WTC11 (cell line): ENCODE results near the gene SLC9A3. TPM values are rescaled to one million over a fixed set of nuclear protein-coding genes. Genes with fewer than 3 reads are reported as not detected.

Experiments used
- ATAC-seq: fragments of 200-7000 bp; cut with Tn5 transposase; 2 replicates; pipeline ENCODE4 v1.10.0; 2021; ENCODE audit warnings: mild to moderate bottlenecking, moderate library complexity
- CTCF ChIA-PET: fragments of 300-600 bp; sonication (Branson Sonifier 250); formaldehyde crosslinking; loops from one replicate; lab custom pipeline; 2021; ENCODE audit warnings: antibody characterized with exemption; lab: Charles Lee
- POLR2A ChIA-PET: fragments of 350-600 bp; sonication (Branson Sonifier 250); formaldehyde crosslinking; loops from one replicate; lab custom pipeline; 2021; ENCODE audit warnings: antibody characterized with exemption; lab: Charles Lee
- DNase-seq: peaks from one replicate; pipeline ENCODE4 v3.0.0; 2021; ENCODE audit warnings: low spot score
- H3K27ac Mint-ChIP-seq: 2 replicates; pipeline ENCODE4 v1.8.0; 2021; ENCODE audit warnings: mixed read lengths
- H3K27me3 Mint-ChIP-seq: 2 replicates; pipeline ENCODE4 v1.8.0; 2021; ENCODE audit warnings: low read depth, mild to moderate bottlenecking, moderate library complexity, mixed read lengths
- H3K36me3 Mint-ChIP-seq: 2 replicates; pipeline ENCODE4 v1.8.0; 2021; ENCODE audit warnings: mixed read lengths
- H3K4me1 Mint-ChIP-seq: 2 replicates; pipeline ENCODE4 v1.8.0; 2022; ENCODE audit warnings: mixed read lengths
- H3K4me3 Mint-ChIP-seq: 2 replicates; pipeline ENCODE4 v1.8.0; 2021; ENCODE audit warnings: mild to moderate bottlenecking, moderate library complexity, mixed read lengths
- H3K9me3 Mint-ChIP-seq: 2 replicates; pipeline ENCODE4 v1.8.0; 2021; ENCODE audit warnings: mixed read lengths
- ATF1 ChIP-seq: sonication (generic); formaldehyde crosslinking; IDR thresholded peaks from 2 replicates; pipeline ENCODE4 v1.8.1; 2023; ENCODE audit warnings: mild to moderate bottlenecking, moderate library complexity, missing genetic modification reagents
- ELF4 ChIP-seq: sonication (generic); formaldehyde crosslinking; IDR thresholded peaks from 2 replicates; pipeline ENCODE4 v1.8.1; 2022; ENCODE audit warnings: low read depth, mild to moderate bottlenecking, moderate library complexity, missing genetic modification reagents
- ETV6 ChIP-seq: sonication (generic); formaldehyde crosslinking; IDR thresholded peaks from 2 replicates; pipeline ENCODE4 v1.8.1; 2022; ENCODE audit warnings: mild to moderate bottlenecking, missing genetic modification reagents
- FOXP1 ChIP-seq: sonication (generic); formaldehyde crosslinking; IDR thresholded peaks from 2 replicates; pipeline ENCODE4 v1.8.0; 2022; ENCODE audit warnings: missing genetic modification reagents, mild to moderate bottlenecking, moderate library complexity, borderline replicate concordance
- FOXP4 ChIP-seq: sonication (generic); formaldehyde crosslinking; IDR thresholded peaks from 2 replicates; pipeline ENCODE4 v1.8.0; 2022; ENCODE audit warnings: mild to moderate bottlenecking, missing genetic modification reagents
- GRHL2 ChIP-seq: fragments of 250-450 bp; sonication (Bioruptor Pico); IDR thresholded peaks from 2 replicates; pipeline ENCODE4 v1.8.0; 2022; ENCODE audit warnings: mild to moderate bottlenecking, moderate library complexity; ENCODE audit not compliant: insufficient replicate concordance, severe bottlenecking
- JAZF1 ChIP-seq: fragments of 250-450 bp; sonication (Bioruptor Pico); IDR thresholded peaks from 2 replicates; pipeline ENCODE4 v1.9.0; 2021; ENCODE audit warnings: moderate library complexity, mild to moderate bottlenecking, inconsistent platforms
- JUN ChIP-seq: sonication (generic); formaldehyde crosslinking; IDR thresholded peaks from 2 replicates; pipeline ENCODE4 v1.8.0; 2023; ENCODE audit warnings: mild to moderate bottlenecking, missing genetic modification reagents
- KAT7 ChIP-seq: sonication (generic); formaldehyde crosslinking; IDR thresholded peaks from 2 replicates; pipeline ENCODE4 v1.8.1; 2023; ENCODE audit warnings: missing genetic modification reagents, mild to moderate bottlenecking, borderline replicate concordance
- MAX ChIP-seq: sonication (generic); formaldehyde crosslinking; IDR thresholded peaks from 2 replicates; pipeline ENCODE4 v1.8.0; 2022; ENCODE audit warnings: mild to moderate bottlenecking, missing genetic modification reagents
- MYBL2 ChIP-seq: sonication (generic); formaldehyde crosslinking; IDR thresholded peaks from 2 replicates; pipeline ENCODE4 v1.8.1; 2023; ENCODE audit warnings: mild to moderate bottlenecking, moderate library complexity, missing genetic modification reagents
- NR1H2 ChIP-seq: sonication (generic); formaldehyde crosslinking; IDR thresholded peaks from 2 replicates; pipeline ENCODE4 v1.9.0; 2021; ENCODE audit warnings: mild to moderate bottlenecking, moderate library complexity, missing genetic modification reagents
- NR3C1 ChIP-seq: sonication (generic); formaldehyde crosslinking; conservative IDR thresholded peaks from 2 replicates; pipeline ENCODE4 v1.8.1; 2023; ENCODE audit warnings: low read depth, mild to moderate bottlenecking, missing genetic modification reagents
- OVOL2 ChIP-seq: fragments of 250-450 bp; sonication (Bioruptor Pico); IDR thresholded peaks from 2 replicates; pipeline ENCODE4 v1.9.0; 2021; ENCODE audit warnings: mild to moderate bottlenecking, borderline replicate concordance
- RELA ChIP-seq: sonication (generic); formaldehyde crosslinking; IDR thresholded peaks from 2 replicates; pipeline ENCODE4 v1.8.1; 2022; ENCODE audit warnings: missing genetic modification reagents, mild to moderate bottlenecking, borderline replicate concordance
- RORB ChIP-seq: fragments of 250-450 bp; sonication (Bioruptor Pico); IDR thresholded peaks from 2 replicates; pipeline ENCODE4 v1.9.0; 2021; ENCODE audit warnings: mild to moderate bottlenecking
- SMAD4 ChIP-seq: sonication (generic); formaldehyde crosslinking; IDR thresholded peaks from 2 replicates; pipeline ENCODE4 v1.8.0; 2022; ENCODE audit warnings: mild to moderate bottlenecking, missing genetic modification reagents
- ZNF219 ChIP-seq: sonication (generic); formaldehyde crosslinking; IDR thresholded peaks from 2 replicates; pipeline ENCODE4 v1.8.0; 2023; ENCODE audit warnings: missing genetic modification reagents, mild to moderate bottlenecking, borderline replicate concordance
- total RNA-seq: library from RNA; stranded (reverse); gene quantifications from 3 replicates; pipeline ENCODE4 v1.2.3, GENCODE V29; 2021
- TF ChIP-seq, protein P1 (sequence below): sonication (generic); formaldehyde crosslinking; IDR thresholded peaks from 2 replicates; pipeline ENCODE4 v1.8.1; 2023; ENCODE audit warnings: mild to moderate bottlenecking, moderate library complexity, missing genetic modification reagents
- TF ChIP-seq, protein P2 (sequence below): sonication (generic); formaldehyde crosslinking; conservative IDR thresholded peaks from 2 replicates; pipeline ENCODE4 v1.8.1; 2022; ENCODE audit warnings: mild to moderate bottlenecking, missing genetic modification reagents
- TF ChIP-seq, protein P3 (sequence below): sonication (generic); formaldehyde crosslinking; IDR thresholded peaks from 2 replicates; pipeline ENCODE4 v1.8.1; 2022; ENCODE audit warnings: mild to moderate bottlenecking, missing genetic modification reagents, moderate library complexity, borderline replicate concordance
- TF ChIP-seq, protein P4 (sequence below): sonication (generic); formaldehyde crosslinking; IDR thresholded peaks from 2 replicates; pipeline ENCODE4 v1.8.1; 2023; ENCODE audit warnings: mild to moderate bottlenecking, missing genetic modification reagents
- TF ChIP-seq, protein P5 (sequence below): sonication (generic); formaldehyde crosslinking; IDR thresholded peaks from 2 replicates; pipeline ENCODE4 v1.8.1; 2022; ENCODE audit warnings: low read depth, missing genetic modification reagents, borderline replicate concordance
- TF ChIP-seq, protein P6 (sequence below): fragments of 250-450 bp; sonication (Bioruptor Pico); IDR thresholded peaks from 2 replicates; pipeline ENCODE4 v1.8.0; 2021; ENCODE audit warnings: mild to moderate bottlenecking

The SLC9A3 gene
- total RNA-seq, 1 experiment from 2014 or later = 1.6 TPM

DNA sequence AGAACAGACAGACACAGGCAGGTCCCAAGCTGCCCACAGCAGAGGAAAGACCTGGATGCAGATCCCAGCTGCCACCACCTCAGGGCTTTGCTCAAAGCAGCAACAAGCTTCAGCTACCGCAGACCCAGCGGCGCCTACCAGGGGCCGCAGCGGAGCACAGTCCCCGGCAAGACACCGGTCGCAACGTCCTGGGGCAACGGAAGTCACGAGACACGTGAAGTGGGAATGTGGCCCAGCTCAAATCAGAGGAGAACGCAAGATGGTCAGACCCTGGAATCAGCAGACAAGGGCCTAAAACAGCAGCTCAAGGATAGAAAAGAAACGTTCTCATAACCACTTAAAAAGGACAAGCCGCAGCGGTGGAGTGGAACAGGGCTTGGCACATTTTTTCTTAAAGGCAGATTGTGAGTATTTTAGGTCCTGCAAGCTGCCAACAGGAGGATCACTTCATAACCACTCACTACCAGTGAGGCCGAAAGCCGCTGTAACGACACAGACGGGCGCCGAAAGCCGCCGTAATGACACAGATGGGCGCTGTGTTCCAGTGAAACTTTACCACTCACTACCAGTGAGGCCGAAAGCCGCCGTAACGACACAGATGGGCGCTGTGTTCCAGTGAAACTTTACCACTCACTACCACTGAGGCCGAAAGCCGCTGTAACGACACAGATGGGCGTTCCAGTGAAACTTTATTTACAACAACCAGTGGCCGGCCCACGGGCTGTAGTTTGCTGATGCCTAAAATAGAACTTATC is 21.7 kb downstream of the SLC9A3 start:
- CTCF ChIA-PET = interaction anchor here (0.5 to 1.4 kb wide), 5 partner anchors 21 to 98 kb away, joined by 3 to 4 read pairs (median 3); no protein-coding TSS in a partner anchor
- POLR2A ChIA-PET = no interaction called here
- Mint-ChIP-seq H3K9me3 (no peaks in the 10 kb centered on the region), H3K4me3 (no peak overlapping the region), H3K27ac (no peak overlapping the region), H3K27me3 (peaks cover 91% of the 10 kb centered on the region), H3K4me1 (peaks cover 2% of the 10 kb centered on the region; the same call in 1 of the 2 replicates), H3K36me3 (no peaks in the 10 kb centered on the region)
- TF ChIP-seq SMAD4 (no peak), KAT7 (no peak), JAZF1 (CRISPR knock-in tag) (no peak), RORB (no peak), MYBL2 (CRISPR knock-in tag) (no peak), GRHL2 (CRISPR knock-in tag) (no peak), NR3C1 (no peak), ELF4 (CRISPR knock-in tag) (no peak), JUN (no peak), ATF1 (CRISPR knock-in tag) (no peak), RELA (no peak), FOXP1 (no peak)
- TF ChIP-seq, protein P1, sequence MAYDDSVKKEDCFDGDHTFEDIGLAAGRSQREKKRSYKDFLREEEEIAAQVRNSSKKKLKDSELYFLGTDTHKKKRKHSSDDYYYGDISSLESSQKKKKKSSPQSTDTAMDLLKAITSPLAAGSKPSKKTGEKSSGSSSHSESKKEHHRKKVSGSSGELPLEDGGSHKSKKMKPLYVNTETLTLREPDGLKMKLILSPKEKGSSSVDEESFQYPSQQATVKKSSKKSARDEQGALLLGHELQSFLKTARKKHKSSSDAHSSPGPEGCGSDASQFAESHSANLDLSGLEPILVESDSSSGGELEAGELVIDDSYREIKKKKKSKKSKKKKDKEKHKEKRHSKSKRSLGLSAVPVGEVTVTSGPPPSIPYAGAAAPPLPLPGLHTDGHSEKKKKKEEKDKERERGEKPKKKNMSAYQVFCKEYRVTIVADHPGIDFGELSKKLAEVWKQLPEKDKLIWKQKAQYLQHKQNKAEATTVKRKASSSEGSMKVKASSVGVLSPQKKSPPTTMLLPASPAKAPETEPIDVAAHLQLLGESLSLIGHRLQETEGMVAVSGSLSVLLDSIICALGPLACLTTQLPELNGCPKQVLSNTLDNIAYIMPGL = no peak
- TF ChIP-seq, protein P2, sequence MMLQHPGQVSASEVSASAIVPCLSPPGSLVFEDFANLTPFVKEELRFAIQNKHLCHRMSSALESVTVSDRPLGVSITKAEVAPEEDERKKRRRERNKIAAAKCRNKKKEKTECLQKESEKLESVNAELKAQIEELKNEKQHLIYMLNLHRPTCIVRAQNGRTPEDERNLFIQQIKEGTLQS (CRISPR knock-in tag) = no peak
- TF ChIP-seq, protein P3, sequence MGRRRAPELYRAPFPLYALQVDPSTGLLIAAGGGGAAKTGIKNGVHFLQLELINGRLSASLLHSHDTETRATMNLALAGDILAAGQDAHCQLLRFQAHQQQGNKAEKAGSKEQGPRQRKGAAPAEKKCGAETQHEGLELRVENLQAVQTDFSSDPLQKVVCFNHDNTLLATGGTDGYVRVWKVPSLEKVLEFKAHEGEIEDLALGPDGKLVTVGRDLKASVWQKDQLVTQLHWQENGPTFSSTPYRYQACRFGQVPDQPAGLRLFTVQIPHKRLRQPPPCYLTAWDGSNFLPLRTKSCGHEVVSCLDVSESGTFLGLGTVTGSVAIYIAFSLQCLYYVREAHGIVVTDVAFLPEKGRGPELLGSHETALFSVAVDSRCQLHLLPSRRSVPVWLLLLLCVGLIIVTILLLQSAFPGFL = no peak
- TF ChIP-seq, protein P4, sequence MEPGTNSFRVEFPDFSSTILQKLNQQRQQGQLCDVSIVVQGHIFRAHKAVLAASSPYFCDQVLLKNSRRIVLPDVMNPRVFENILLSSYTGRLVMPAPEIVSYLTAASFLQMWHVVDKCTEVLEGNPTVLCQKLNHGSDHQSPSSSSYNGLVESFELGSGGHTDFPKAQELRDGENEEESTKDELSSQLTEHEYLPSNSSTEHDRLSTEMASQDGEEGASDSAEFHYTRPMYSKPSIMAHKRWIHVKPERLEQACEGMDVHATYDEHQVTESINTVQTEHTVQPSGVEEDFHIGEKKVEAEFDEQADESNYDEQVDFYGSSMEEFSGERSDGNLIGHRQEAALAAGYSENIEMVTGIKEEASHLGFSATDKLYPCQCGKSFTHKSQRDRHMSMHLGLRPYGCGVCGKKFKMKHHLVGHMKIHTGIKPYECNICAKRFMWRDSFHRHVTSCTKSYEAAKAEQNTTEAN (CRISPR knock-in tag) = no peak
- ATAC-seq (peak; percentile 40; the same call in 1 of the 2 replicates), DNase-seq (no peak)

DNA sequence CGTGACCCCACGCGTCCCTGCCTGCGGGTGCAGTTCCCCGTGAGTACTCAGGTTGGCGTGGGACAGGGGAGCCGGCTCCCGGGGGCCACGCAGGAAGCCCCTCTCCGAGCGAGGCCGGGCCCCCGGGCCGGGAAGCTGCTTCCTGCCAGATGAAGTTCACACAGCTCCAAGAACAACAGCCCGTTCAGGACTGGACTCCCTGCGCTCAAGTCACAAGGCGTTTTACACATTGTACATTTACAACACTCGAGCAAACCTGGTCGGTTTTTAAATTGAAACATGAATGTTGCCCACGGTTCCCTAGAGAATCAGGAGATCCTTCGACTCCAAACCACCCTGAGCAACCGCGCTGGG is 22.4 kb downstream of the SLC9A3 start:
- DNase-seq = no peak
- peaks cover 93% of the 10 kb centered on the region for H3K27me3 Mint-ChIP-seq
- no peak for ATAC-seq
- no peak overlapping the region for H3K27ac Mint-ChIP-seq
- POLR2A ChIA-PET = no interaction called here
- no peaks in the 10 kb centered on the region for H3K36me3 Mint-ChIP-seq
- peaks cover 2% of the 10 kb centered on the region; the same call in 1 of the 2 replicates for H3K4me1 Mint-ChIP-seq
- CTCF ChIA-PET = interaction anchor here (0.5 to 1.4 kb wide), 3 partner anchors 28 to 98 kb away, joined by 3 to 4 read pairs (median 3); no protein-coding TSS in a partner anchor
- no peaks in the 10 kb centered on the region for H3K9me3 Mint-ChIP-seq
- H3K4me3 Mint-ChIP-seq = no peak overlapping the region
- TF ChIP-seq JAZF1 (CRISPR knock-in tag) = no peak
- no peak for TF ChIP-seq FOXP4 (CRISPR knock-in tag)
- TF ChIP-seq, protein P5, sequence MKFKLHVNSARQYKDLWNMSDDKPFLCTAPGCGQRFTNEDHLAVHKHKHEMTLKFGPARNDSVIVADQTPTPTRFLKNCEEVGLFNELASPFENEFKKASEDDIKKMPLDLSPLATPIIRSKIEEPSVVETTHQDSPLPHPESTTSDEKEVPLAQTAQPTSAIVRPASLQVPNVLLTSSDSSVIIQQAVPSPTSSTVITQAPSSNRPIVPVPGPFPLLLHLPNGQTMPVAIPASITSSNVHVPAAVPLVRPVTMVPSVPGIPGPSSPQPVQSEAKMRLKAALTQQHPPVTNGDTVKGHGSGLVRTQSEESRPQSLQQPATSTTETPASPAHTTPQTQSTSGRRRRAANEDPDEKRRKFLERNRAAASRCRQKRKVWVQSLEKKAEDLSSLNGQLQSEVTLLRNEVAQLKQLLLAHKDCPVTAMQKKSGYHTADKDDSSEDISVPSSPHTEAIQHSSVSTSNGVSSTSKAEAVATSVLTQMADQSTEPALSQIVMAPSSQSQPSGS = no peak
- no peak for TF ChIP-seq ZNF219 (CRISPR knock-in tag)
- no peak for TF ChIP-seq NR1H2 (CRISPR knock-in tag)
- TF ChIP-seq, protein P6, sequence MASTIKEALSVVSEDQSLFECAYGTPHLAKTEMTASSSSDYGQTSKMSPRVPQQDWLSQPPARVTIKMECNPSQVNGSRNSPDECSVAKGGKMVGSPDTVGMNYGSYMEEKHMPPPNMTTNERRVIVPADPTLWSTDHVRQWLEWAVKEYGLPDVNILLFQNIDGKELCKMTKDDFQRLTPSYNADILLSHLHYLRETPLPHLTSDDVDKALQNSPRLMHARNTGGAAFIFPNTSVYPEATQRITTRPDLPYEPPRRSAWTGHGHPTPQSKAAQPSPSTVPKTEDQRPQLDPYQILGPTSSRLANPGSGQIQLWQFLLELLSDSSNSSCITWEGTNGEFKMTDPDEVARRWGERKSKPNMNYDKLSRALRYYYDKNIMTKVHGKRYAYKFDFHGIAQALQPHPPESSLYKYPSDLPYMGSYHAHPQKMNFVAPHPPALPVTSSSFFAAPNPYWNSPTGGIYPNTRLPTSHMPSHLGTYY = no peak
- no peak for TF ChIP-seq ETV6 (CRISPR knock-in tag)
- TF ChIP-seq, protein P4 (CRISPR knock-in tag) = no peak
- TF ChIP-seq MAX (CRISPR knock-in tag) = no peak
- TF ChIP-seq OVOL2 = no peak
